T1000 (cell line): Measurements from ENCODE around the gene HOGA1.

Source experiments
- DNase-seq: peaks from one replicate; lab custom pipeline; 2025; ENCODE audit warnings: mixed read lengths; lab: John Stamatoyannopoulos, UW

Gene HOGA1

DNA sequence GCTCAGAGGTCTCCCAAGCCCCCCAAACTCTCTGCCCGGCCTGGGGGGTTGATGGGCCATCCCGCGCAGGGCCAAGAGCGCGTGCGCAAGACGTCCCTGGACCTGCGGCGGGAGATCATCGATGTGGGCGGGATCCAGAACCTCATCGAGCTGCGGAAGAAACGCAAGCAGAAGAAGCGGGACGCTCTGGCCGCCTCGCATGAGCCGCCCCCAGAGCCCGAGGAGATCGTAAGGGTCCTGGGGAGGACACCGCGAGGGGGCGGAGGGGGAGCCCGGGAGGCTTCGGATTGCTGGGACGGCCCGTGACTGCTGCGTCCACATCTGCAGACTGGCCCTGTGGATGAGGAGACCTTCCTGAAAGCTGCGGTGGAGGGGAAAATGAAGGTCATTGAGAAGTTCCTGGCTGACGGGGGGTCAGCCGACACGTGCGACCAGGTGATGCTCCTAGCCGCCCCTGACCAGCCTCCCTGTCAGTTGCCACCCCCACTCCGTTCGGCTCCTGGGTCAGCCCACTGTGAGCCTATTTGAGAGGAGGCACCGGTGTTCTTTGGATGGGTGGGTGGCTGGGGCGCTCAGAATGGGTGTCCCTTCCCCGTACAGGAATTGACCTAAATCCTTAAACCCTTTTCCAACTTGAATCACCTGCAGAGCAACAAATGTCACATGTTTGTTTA is 5.9 kb upstream of the HOGA1 start:
- DNase-seq: no peak

DNA sequence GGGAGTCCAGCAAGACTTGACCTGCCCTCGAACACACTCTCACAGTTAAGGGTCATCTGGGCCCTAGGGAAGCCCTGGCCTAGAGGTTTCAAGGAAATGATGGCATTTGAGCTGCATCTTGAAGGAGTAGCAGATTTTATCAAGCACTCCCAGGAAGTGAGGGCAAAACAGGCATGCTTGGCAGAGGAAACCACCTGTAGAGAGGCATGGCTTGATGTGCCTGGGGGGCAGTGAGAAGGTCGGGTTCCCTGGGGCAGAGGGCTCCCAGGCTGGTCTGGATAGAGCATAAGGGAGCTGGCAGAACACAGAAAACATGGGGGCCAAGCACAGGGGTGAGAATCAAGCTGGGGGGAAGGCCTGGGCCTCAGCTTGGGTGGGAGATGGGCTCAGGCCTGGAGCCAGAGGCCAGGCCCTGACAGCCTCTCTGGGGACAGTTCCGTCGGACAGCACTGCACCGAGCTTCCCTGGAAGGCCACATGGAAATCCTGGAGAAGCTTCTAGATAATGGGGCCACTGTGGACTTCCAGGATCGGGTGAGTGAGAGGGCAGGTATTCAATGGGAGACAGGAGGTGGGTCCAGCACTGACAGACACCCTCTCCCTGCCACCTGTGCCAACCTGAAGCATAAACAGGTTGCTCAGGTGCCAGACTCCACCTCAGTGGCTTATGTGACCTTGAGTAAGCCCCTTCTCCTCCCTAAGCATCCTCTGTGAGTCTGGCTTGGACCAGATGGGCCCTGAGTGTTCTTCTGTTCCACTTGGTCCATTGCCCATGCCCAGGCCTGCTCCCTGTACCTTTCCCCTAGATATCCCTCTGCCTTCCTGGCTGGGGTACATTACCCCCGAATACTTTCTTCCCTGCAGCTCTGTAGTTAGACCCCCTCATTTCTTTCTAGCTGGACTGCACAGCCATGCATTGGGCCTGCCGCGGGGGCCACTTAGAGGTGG is 3.5 kb upstream of the HOGA1 start:
- DNase-seq: no peak

DNA sequence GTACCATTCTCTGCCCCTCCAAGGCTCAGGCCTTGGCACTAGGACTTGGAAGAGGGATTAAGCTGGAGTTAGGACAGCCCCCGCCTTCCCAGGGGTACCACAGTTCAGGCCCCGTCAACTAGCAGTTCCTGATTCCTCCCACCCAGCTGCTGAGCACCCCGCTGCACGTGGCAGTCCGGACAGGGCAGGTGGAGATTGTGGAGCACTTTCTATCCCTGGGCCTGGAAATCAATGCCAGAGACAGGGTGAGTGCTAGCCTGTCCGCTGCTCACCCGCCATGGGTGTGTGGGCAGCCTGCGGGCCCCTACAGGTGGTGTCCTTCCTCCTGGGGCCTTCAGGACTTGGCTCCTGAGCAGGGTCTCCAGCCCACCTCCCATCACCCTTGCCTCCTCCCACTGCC is 2.0 kb upstream of the HOGA1 start:
- no peak for DNase-seq

DNA sequence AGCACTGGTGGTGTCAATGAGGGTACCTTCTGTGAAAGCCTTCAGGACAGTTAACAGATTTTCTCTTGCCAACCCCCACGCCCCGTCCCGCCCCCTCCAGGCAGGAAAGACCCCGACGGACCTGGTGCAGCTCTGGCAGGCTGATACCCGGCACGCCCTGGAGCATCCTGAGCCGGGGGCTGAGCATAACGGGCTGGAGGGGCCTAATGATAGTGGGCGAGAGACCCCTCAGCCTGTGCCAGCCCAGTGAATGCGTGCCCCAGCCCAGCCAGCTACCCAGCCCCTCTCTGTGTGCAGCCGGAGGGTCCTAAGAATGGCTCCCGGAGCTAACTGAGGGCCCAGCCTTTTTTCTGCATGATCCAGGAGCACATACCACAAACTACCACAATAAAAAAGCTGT is 713 bp upstream of the HOGA1 start:
- no peak for DNase-seq

DNA sequence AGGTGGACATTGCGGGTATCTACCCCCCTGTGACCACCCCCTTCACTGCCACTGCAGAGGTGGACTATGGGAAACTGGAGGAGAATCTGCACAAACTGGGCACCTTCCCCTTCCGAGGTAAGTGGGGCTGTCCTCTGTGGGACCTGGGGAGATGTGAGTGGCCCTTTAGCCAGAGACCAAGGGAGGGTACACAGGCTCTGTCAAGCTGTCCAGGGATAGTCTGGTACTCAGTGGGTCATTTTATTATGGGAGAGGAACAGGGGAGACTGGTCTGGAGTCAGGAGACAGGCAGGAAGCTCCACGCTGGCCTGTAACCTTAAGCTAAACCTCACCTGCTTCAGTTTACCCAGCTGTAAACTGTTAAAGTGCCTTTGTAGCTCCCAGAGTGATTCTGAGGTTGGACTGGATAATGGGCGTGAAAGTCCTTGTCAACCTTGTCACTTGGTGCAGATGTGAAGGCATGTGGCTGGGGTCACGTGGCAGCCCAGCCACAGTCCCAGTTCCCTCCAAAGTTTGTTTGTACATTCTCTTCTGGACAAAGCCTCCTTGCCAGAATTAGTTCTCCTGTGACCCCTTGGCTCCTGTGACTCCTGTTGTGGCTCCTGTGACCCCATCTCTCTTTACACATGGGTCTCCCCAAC is 729 bp downstream of the HOGA1 start:
- DNase-seq: no peak

DNA sequence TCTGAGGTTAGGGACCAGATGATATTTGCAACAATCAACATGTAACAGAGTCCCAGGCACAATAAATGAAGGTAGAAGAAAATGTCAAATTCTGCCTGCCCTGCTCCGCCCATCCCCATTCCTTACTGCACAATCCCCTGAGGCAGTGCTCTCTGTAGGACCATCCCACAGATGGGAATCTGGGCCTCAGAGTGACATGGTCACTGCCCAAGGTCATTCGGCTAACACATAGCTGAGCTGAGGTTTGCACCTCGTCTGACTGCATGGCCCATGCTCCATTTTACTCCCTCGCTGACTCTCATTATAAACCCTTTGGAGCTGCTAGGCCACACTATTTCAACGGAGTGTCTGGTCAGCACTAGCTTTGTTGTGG is 1.2 kb downstream of the HOGA1 start:
- DNase-seq: no peak

DNA sequence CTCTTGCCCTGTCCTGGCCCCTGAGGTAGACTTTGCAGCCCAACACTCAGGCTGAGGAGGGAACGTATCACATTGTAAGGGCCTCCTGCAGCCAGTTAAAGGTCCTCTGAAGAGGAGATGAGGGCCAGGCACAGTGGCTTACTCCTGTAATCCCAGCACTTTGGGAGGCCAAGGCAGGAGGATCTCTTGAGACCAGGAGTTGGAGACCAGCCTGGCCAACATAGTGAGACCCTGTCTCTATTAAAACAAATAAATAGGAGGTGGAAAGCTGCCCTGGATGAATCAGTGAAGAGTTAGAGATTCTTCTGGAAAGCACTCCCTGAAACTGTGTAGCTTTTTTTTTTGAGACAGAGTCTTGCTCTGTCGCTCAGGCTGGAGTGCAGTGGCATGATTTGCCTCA is 3.0 kb downstream of the HOGA1 start:
- DNase-seq: no peak

DNA sequence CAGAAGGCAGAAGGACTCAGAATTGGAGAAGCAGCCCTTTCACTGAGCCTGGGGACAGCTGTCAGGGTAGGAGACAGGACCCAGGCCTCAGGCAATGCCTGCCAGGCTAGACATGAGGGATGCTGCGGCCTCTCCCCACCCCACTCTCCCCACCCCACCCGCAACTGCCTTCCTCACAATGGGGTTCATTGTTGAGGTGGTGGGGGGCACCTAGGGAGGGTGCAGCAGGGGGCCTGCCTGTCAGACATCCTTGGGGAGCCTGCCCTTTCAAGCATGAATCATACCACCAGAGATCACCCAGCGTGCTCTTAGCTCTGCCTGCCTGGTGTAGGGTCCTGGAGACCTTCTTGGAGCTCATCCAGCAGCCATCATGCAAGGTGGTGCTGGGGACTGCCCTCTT is 5.3 kb downstream of the HOGA1 start, which contains the start of gene C10orf62:
C10orf62 (plus strand) TSS at position 243 of the 400 bp plus-strand sequence. CDS start 177 bp downstream, outside the sequence.
- DNase-seq: no peak

DNA sequence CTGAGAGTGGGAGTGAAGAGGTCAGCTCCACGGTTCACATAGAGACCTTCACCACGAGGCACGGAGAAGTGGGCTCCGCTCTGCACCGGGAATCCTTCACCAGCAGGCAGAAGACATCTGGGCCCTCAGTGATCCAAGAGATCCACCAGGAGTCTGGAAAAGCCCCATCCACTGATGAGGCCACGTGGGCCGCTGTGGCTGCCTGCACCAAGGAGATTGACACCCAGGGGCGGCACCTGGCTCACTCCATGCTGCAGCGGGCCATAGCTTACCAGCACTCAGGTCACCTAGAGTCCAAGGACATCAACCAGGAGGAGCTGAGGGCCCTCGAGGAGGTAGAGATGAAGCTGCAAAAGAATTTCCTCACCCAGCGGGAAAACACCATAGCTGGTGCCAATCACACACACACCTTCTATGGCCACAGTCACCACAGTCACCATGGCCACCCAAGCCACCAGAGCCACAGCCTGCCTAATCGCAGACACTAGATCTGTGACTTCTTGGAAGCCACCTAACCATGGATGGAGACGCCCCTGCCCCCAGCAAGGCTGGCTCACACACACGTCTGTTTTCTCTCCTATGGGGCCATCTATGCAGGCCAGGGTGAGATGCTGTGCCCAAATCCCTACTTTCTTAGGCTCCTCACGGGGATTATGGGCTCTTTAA is 6.0 kb downstream of the HOGA1 start:
- no peak for DNase-seq

DNA sequence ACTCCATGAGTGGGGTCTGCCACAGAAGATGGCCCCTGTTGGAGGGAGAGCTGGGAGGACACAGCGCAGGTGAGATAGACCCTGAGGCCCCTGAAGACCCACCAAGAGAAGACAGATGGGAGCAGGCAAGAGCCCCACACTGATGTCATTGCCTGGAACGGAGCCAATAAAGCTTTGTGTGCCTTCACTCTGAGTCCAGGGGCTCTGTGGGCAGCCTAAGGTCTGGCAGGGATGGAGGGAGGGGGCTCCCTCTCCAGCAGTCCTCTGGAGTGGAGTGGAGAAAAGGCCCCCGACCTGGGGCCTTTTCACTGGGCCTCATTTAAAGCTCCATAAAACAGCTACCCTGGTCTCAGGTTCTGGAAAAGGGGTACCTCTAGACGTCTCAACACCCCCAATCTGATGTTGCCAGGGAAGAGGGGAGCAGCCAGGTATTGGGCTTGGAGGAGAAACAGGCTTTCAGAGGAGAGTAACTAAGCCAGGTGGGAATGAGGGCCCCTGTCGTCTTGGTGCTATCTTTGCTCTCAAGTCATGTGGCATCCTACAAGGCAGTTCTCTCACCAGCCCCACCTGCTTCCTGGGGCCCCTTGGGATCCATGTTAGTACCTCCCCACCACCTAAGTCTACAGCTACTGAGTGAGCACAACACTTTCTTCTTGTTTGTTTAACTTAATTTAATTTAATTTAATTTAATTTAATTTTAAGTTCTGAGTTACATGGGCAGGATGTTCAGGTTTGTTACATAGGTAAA is 6.7 kb downstream of the HOGA1 start:
- DNase-seq: no peak

DNA sequence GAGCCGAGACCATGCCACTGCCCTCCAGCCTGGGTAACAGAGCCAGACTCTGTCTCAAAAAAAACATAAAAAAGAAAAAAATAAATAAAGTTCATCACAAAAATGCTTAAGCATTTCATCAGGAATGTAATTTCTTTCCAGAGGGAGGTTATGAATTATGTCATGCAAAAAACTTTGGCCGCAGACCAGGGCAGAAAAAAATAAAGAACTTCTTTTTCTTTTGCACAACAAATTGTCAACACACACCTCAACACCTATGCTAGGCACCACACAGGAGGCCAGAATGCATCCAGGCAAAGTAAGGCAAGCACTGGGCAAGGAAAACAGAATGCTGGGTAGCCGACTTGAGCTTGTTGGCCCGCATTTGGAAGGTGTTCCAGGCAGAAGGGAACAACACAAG is 9.2 kb downstream of the HOGA1 start:
- no peak for DNase-seq

DNA sequence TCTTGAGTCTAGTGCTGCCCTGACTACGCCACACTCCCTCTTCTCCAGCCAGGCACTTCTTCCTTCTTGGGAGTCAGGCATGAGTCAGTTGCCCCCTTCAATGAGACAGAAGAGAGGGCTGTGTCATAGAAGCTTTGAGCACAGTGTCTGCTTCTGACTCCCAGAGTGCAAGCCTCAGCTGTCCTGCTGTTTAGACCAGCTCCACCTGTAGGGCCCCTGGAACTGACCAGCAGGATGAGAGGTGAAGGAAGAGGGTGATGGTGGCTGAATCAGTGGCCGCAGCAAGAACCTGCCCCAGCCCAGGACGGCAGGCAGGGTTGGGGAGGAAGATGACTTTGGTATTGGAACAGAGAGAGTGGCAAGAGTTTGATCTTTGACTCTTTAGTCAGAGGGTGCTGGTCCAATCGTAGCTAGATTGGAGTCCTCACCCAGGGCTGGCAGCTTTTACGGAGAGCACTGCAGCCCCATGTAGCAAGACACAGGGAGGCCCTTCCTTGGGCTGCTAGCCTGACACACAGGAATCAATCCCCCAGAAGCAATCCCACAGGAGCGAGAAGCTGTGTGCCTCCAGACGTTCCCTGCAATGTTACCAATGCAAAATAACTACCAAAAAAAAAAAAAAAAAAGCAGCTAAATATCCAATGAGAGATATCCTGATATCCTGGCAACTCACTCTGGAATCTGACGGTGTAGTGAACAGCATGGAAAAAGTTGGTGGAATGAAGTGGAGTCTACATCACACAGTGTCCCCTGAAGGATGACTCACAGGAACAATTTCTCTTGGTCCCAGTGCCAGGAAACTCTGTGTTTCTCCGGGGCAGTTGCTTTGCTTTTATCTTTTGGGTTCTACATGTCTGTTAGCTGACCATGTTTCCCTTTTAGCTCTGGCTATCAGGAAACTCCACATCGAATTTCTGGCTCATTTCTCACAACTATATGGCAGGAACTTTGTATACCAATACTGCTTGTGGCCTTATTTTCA is 12.2 kb downstream of the HOGA1 start:
- peak; percentile 45 for DNase-seq

DNA sequence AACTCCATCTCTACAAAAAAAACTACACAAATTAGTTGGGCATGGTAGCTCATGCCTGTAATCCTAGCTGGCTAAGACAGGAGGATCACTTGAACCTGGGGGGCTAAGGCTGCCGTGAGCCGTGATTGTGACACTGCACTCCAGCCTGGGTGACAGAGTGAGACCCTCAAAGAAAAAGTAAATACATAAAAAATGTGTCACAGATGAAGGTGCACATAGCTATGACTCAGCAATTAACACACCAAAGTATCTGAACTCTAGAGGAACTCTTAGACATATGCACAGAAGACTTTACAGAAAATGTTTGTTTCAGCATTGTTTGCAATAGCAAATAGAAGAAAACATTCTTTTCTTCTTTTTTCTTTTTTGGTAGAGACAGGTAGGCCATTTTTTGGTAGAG is 13.6 kb downstream of the HOGA1 start:
- no peak for DNase-seq

DNA sequence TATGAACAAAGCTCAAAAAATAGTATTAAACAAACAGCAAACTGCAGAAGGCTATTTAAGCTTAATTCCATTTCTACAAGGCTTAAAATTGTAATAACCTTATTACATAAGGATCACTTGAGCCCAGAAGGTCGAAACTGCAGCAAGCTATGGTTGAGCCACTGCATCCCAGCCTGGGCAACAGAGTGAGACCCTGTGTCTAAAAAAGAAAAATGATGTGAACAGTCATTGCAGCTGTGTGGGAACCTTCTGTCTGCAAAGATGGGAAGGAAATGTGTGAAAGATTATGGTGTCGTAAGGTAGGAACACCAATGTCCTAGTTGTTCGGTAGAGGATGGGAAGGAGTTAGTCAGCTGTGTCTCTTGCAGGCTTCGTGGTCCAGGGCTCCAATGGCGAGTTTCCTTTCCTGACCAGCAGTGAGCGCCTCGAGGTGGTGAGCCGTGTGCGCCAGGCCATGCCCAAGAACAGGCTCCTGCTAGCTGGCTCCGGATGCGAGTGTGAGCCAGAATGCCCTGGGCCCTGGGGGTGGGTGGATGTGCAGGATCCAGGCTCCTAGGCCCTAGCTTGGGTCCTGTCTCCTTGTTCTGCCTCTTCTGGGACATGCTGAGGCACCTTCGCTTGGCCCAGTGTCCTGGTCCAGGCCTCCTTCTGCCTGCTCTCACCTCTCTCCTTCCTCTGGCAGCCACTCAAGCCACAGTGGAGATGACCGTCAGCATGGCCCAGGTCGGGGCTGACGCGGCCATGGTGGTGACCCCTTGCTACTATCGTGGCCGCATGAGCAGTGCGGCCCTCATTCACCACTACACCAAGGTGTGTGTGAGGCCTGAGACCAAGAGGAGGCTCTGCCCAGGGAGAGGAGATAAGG is 14.4 kb downstream of the HOGA1 start:
- DNase-seq: no peak

DNA sequence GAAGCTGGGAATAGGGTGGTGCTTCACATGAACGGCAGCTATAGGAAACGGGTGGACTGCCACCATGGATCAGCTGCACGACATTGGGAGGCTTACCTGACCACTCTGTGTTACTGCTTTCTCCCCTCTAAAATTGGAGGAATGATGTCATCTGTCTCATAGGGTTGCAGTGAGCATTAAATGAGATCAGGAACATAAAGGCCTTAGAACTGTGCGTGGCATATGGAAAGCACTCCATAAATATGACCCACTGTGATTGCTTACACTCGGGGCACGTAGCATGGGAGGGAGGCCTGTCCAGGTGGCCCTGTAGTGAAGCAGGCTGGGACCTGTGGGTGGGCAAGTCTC is 15.1 kb downstream of the HOGA1 start:
- no peak for DNase-seq

DNA sequence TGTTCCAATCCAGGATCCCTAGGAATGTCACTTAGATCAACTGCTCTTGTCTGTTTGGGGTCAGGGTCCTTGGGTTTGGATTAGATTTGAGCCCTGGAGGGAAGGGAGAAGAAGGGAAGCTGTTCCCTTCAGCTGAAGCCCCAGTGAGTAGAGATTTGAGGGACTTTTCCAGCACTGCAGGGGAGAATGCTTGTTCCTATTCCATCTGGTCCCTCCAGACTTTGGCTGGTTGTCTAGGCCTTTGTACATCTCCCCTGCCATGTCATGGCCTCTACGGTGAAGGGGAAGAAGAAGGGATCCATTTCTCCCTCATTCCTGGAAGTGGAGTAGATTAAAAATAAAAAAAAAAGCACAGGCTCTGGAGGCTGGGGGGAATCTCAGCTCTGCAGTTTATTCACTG is 16.4 kb downstream of the HOGA1 start:
- DNase-seq: no peak

DNA sequence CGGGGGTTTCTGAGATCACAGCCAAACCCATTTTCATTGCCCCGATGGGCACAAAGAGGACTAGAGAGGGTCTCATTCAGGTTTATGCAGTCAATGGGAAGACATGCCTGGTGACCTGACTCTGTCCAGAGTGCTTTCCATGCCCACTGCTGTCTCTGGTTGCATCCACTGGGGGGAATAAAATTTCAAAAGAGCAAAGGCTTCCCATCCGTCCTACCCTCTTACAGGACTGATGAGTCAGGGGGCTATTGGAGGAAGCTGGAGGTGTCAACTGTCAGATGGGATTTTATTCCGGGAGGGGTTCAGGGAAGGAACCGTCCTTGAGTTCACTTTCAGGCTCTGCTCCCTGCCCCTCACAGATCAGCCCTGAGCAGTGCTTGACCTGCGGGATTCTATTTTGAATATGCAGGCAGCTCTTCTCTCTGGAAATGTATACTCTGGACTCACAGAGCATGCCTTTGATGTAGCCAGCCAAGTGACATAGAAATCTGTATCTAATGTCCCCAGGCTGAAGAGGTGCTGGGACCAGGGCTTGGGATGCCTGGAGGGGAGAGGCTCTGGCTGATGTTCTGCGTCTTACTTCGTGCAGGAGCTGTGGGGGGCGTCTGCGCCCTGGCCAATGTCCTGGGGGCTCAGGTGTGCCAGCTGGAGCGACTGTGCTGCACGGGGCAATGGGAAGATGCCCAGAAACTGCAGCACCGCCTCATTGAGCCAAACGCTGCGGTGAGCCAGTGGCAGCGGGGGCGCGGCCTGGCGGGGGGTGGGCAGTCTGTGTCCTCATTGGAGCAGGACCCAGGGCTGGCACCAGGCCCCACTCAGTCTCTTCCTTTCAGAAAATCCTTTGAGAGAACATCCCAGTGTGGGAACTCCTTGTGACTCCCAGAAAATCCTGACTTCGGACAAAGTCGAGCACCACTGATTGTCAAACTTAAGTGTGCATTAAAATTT is 17.4 kb downstream of the HOGA1 start:
- DNase-seq: no peak

DNA sequence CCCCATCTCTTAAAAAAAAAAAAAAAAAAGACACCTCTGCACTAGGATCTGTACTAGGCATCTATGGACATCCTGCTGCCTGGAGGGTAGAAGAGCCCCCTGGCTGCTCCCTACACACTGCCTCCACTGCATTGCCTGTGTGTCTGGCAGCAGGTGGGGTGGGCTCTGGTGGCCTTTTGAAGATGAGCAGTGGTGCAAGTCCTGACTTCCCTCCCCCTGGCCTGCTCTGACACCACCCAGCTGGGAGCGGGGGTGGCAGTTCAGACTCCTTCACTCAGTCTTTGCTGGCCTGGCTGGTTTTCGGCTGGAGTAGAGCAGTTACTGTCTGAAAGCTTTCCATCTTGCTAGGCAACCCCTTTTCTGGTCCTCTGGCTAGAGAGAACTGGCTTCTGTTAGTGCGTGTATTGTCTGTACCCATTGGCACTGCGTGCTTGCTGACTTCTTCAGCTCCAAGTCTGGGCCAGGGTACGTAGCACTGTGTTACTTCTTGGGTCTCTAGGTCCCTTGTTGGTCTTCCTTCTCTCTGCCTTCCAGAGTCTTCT is 23.0 kb downstream of the HOGA1 start:
- no peak for DNase-seq
